Nephron (organoid): ENCODE data around the gene SHLD2.
A peak's percentile ranks its signal among the peaks of the same experiment; 100 is the strongest.

Experiments used
- H3K27ac Mint-ChIP-seq, 3 experiments: 2 replicates each; pipeline ENCODE4 v1.8.0; 2020; ENCODE audit warnings: mixed read lengths in 3 of 3, mild to moderate bottlenecking in 2 of 3, moderate library complexity in 1 of 3
- H3K27me3 Mint-ChIP-seq: 2 replicates; pipeline ENCODE4 v1.8.0; 2021; ENCODE audit warnings: low read depth, mild to moderate bottlenecking, moderate library complexity, mixed read lengths
- H3K36me3 Mint-ChIP-seq: 2 replicates; pipeline ENCODE4 v1.8.0; 2020; ENCODE audit warnings: low read depth, mixed read lengths
- H3K4me1 Mint-ChIP-seq: 2 replicates; pipeline ENCODE4 v1.8.0; 2020; ENCODE audit warnings: mixed read lengths
- H3K4me3 Mint-ChIP-seq, 3 experiments: 2 replicates each; pipeline ENCODE4 v1.8.0; 2020; ENCODE audit warnings: mild to moderate bottlenecking in 3 of 3, mixed read lengths in 3 of 3, moderate library complexity in 2 of 3
- H3K9me3 Mint-ChIP-seq: 2 replicates; pipeline ENCODE4 v1.8.0; 2020; ENCODE audit warnings: mixed read lengths
- TF ChIP-seq, protein P1 (sequence below), 3 experiments: fragments of 200-600 bp; sonication (generic); IDR thresholded peaks; one replicate each; pipeline ENCODE4 v1.5.0; 2021; ENCODE audit warnings: antibody characterized with exemption in 3 of 3; ENCODE audit not compliant: unreplicated experiment in 3 of 3

Gene SHLD2

DNA sequence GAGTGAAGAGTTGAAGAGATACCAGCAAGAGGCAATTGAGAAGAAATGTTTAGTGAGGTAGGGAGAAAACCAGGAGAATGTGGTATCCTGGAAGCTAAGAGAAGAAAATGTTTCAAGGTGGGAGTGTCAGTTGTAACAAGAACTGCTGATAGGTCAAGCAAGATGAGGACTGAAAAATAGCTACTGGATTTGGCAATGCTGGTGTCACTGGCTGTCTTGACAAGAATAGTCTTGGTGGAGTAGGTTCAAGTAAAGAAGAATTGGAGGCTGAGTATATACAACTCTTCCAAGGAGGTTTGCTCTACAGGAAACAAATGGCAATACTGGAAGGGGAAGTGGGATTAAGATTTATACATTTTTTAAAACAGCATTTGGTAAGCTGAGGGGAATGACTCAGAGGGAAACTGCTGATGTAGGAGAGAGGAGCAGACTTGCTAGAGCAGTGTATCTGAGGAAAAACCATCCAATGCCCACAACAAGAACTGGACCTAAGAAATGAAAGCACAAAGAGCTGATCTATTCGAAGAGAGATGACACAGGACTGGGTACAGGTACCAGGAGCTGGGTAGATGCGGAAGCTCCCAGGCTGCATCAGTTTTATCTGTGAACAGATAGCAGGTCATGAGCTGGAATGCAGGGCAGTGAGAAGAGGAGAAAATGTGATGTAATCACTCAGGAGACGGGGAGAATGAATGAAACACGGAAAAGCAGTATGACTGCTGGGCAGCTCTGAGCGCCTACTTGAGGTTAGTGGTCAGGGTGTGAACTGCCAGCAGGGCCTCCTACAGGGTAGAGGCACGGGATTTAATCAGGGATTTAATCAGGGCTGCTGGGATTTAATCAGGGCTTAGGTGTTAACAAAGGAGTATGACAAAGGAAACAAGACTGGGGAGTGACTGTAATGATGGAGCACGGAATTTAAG is 40.4 kb upstream of the SHLD2 start:
- Mint-ChIP-seq H3K9me3 (no peaks in the 10 kb centered on the region), H3K27ac (no peak overlapping the region), H3K36me3 (peaks cover 52% of the 10 kb centered on the region)

DNA sequence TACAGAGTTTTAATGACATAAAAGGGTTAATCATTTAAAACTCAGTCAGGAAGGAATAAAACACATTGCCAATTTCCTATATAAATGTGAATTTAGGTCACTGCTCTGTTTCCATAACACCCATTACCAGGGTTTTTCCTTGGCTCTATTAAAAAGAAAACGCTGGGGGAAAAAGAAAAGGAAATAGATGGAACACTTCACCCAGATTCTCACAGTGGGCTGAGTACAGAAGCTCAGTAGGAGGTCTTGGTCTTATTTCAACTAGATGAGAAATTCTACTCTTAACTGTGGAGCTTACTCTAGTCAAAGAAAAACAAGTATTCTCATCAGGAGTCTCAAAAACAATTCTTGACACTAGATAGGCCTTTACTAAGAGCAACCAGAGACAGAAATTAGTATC is 36.8 kb upstream of the SHLD2 start:
- peaks cover 56% of the 10 kb centered on the region for H3K36me3 Mint-ChIP-seq
- no peaks in the 10 kb centered on the region for H3K9me3 Mint-ChIP-seq
- TF ChIP-seq, protein P1, sequence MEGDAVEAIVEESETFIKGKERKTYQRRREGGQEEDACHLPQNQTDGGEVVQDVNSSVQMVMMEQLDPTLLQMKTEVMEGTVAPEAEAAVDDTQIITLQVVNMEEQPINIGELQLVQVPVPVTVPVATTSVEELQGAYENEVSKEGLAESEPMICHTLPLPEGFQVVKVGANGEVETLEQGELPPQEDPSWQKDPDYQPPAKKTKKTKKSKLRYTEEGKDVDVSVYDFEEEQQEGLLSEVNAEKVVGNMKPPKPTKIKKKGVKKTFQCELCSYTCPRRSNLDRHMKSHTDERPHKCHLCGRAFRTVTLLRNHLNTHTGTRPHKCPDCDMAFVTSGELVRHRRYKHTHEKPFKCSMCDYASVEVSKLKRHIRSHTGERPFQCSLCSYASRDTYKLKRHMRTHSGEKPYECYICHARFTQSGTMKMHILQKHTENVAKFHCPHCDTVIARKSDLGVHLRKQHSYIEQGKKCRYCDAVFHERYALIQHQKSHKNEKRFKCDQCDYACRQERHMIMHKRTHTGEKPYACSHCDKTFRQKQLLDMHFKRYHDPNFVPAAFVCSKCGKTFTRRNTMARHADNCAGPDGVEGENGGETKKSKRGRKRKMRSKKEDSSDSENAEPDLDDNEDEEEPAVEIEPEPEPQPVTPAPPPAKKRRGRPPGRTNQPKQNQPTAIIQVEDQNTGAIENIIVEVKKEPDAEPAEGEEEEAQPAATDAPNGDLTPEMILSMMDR (IDR thresholded peaks at IDR 0.05; ENCODE audit: unreplicated experiment in 3 of 3): no peak
- H3K4me1 Mint-ChIP-seq: no peaks in the 10 kb centered on the region
- H3K27me3 Mint-ChIP-seq: no peaks in the 10 kb centered on the region
- H3K4me3 Mint-ChIP-seq: no peak overlapping the region
- H3K27ac Mint-ChIP-seq: no peak overlapping the region

More for the DNA sequence above, 40.4 kb upstream of the SHLD2 start:
- Mint-ChIP-seq H3K4me3 (no peak overlapping the region), H3K27me3 (no peaks in the 10 kb centered on the region), H3K4me1 (no peaks in the 10 kb centered on the region)
- TF ChIP-seq, protein P1 (IDR thresholded peaks at IDR 0.05; ENCODE audit: unreplicated experiment in 3 of 3): no peak

DNA sequence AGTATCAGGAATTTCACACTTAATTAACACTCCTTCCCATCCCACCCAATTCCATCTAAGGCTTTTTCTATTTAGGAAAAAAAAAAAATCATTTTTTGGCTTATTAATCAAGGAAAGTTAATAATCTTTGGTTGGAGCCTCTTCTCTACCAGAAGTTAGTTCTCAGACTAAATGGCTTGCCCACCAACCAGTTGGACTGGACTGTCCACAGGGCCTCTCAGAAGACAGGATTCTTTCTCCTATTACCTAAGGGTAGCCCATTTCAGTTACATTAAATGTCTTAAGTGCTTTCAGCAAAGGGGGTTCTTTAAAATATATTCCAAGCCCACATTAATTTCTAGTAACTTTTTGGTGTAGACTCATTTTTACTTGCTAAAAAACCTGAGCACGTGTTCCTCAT is 35.6 kb upstream of the SHLD2 start:
- Mint-ChIP-seq H3K9me3 (no peaks in the 10 kb centered on the region), H3K27me3 (no peaks in the 10 kb centered on the region), H3K27ac (no peak overlapping the region), H3K4me1 (no peaks in the 10 kb centered on the region), H3K4me3 (no peak overlapping the region), H3K36me3 (peaks cover 65% of the 10 kb centered on the region)
- TF ChIP-seq, protein P1 (IDR thresholded peaks at IDR 0.05; ENCODE audit: unreplicated experiment in 3 of 3): no peak

DNA sequence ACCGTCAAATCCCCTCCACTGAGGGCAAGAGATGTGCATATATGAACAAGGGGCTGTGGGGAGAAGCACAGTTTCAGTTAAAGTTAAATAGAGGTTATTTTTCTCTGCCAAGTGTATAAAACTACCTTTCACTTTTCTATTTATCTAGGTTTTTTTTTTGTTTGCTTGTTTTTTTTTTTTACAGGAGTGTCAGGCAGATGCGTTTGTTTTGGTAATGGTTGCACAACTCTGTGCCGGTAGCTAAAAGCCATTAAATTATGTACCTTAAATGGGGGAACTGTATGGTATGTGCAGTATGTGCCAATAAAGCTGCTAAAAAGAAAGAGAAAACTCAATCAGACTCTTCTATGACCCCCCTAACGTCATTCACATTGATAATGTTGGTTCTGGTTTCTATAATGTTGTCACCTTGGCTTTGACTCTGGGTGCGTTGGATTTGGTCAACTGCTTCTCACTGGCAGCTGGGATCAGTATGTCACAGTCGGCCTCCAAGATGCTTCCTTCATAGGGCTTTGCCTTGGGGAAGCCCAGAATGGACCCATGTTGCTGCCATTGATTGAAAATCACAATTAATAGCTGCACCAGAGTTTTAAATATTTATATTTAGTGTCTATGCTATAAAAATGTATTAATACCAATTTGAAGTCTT is 34.6 kb upstream of the SHLD2 start:
- Mint-ChIP-seq H3K4me3 (no peak overlapping the region), H3K27ac (no peak overlapping the region), H3K36me3 (peaks cover 67% of the 10 kb centered on the region), H3K9me3 (no peaks in the 10 kb centered on the region), H3K4me1 (no peaks in the 10 kb centered on the region), H3K27me3 (no peaks in the 10 kb centered on the region)
- TF ChIP-seq, protein P1 (IDR thresholded peaks at IDR 0.05; ENCODE audit: unreplicated experiment in 3 of 3): no peak

DNA sequence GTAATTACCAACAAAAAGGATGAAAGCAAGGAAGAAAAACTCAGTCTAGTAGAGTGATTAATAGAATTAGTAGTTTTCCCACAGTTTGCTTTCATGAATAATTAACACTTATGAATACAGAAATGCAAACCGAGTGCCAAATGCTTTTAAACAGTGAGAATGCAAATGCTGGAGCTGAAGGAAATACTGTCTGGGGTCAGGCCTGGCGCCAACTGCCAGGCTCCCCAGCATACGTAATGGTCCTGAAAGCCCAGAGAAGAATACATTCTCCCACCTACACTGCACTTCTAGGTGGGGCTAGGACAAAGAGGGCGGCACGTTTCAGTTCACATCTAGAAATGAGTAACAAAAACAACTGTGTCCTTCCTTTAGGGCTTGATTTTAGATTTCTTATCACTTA is 30.4 kb upstream of the SHLD2 start:
- Mint-ChIP-seq H3K9me3 (no peaks in the 10 kb centered on the region), H3K4me3 (no peak overlapping the region), H3K36me3 (peaks cover 73% of the 10 kb centered on the region), H3K27me3 (no peaks in the 10 kb centered on the region), H3K27ac (peak overlapping the region in 1 of 3 experiments; percentile 33), H3K4me1 (no peaks in the 10 kb centered on the region)
- TF ChIP-seq, protein P1 (IDR thresholded peaks at IDR 0.05; ENCODE audit: unreplicated experiment in 3 of 3): no peak
